ENCODE data around the gene SETBP1. TPM values are rescaled to one million over a fixed set of nuclear protein-coding genes. Genes with fewer than 3 reads are reported as not detected.

Gene SETBP1
- total RNA-seq, 1 experiment from 2014 or later = 9.6 TPM

GRCh38 chr18:45110577-45111501 lies 430.2 kb downstream of the SETBP1 start (continued):
- TF ChIP-seq, protein P1, sequence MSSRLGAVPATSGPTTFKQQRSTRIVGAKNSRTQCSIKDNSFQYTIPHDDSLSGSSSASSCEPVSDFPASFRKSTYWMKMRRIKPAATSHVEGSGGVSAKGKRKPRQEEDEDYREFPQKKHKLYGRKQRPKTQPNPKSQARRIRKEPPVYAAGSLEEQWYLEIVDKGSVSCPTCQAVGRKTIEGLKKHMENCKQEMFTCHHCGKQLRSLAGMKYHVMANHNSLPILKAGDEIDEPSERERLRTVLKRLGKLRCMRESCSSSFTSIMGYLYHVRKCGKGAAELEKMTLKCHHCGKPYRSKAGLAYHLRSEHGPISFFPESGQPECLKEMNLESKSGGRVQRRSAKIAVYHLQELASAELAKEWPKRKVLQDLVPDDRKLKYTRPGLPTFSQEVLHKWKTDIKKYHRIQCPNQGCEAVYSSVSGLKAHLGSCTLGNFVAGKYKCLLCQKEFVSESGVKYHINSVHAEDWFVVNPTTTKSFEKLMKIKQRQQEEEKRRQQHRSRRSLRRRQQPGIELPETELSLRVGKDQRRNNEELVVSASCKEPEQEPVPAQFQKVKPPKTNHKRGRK (CRISPR knock-in tag; IDR thresholded peaks at IDR 0.05; ENCODE audit: borderline replicate concordance) = no peak
- TF ChIP-seq NR1H2 (CRISPR knock-in tag; IDR thresholded peaks at IDR 0.05) (no peak), ZNF232 (CRISPR knock-in tag; IDR thresholded peaks at IDR 0.05) (no peak)

DNA sequence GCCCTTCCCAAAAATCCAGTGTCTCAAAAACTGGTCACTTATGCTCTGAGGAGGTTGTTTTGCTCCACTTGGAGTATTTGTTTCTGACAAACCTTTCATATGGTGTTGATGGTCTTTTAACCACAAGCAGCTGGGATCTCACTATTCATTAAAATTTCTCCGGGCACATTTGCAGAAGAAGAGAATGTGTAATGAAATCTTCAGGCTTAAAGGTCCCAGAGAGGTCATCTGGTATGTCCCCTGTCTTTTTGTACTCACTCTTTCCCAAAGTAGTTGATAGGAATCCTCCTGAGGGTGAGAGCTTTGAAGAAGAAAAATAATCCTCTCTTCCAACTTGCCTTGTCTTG lies 430.8 kb downstream of the SETBP1 start:
- ChIA-PET POLR2A (no interaction called here), CTCF (no interaction called here)
- TF ChIP-seq ATF3 (CRISPR knock-in tag; conservative IDR thresholded peaks at IDR 0.05) (no peak), NR3C1 (CRISPR knock-in tag; conservative IDR thresholded peaks at IDR 0.05; ENCODE audit: low read depth) (no peak), CDX4 (CRISPR knock-in tag; IDR thresholded peaks at IDR 0.05; ENCODE audit: borderline replicate concordance) (no peak), NR1H2 (CRISPR knock-in tag; IDR thresholded peaks at IDR 0.05) (no peak), ZNF396 (CRISPR knock-in tag; IDR thresholded peaks at IDR 0.05; ENCODE audit: borderline replicate concordance) (no peak), ESRRA (CRISPR knock-in tag; IDR thresholded peaks at IDR 0.05; ENCODE audit: borderline replicate concordance) (no peak), PRRX2 (CRISPR knock-in tag; IDR thresholded peaks at IDR 0.05) (no peak), EMX1 (CRISPR knock-in tag; IDR thresholded peaks at IDR 0.05) (no peak), ZNF317 (CRISPR knock-in tag; IDR thresholded peaks at IDR 0.05; ENCODE audit: borderline replicate concordance, low read depth) (no peak)
- TF ChIP-seq, protein P2, sequence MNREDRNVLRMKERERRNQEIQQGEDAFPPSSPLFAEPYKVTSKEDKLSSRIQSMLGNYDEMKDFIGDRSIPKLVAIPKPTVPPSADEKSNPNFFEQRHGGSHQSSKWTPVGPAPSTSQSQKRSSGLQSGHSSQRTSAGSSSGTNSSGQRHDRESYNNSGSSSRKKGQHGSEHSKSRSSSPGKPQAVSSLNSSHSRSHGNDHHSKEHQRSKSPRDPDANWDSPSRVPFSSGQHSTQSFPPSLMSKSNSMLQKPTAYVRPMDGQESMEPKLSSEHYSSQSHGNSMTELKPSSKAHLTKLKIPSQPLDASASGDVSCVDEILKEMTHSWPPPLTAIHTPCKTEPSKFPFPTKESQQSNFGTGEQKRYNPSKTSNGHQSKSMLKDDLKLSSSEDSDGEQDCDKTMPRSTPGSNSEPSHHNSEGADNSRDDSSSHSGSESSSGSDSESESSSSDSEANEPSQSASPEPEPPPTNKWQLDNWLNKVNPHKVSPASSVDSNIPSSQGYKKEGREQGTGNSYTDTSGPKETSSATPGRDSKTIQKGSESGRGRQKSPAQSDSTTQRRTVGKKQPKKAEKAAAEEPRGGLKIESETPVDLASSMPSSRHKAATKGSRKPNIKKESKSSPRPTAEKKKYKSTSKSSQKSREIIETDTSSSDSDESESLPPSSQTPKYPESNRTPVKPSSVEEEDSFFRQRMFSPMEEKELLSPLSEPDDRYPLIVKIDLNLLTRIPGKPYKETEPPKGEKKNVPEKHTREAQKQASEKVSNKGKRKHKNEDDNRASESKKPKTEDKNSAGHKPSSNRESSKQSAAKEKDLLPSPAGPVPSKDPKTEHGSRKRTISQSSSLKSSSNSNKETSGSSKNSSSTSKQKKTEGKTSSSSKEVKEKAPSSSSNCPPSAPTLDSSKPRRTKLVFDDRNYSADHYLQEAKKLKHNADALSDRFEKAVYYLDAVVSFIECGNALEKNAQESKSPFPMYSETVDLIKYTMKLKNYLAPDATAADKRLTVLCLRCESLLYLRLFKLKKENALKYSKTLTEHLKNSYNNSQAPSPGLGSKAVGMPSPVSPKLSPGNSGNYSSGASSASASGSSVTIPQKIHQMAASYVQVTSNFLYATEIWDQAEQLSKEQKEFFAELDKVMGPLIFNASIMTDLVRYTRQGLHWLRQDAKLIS (CRISPR knock-in tag; IDR thresholded peaks at IDR 0.05; ENCODE audit: borderline replicate concordance) = no peak
- TF ChIP-seq, protein P3, sequence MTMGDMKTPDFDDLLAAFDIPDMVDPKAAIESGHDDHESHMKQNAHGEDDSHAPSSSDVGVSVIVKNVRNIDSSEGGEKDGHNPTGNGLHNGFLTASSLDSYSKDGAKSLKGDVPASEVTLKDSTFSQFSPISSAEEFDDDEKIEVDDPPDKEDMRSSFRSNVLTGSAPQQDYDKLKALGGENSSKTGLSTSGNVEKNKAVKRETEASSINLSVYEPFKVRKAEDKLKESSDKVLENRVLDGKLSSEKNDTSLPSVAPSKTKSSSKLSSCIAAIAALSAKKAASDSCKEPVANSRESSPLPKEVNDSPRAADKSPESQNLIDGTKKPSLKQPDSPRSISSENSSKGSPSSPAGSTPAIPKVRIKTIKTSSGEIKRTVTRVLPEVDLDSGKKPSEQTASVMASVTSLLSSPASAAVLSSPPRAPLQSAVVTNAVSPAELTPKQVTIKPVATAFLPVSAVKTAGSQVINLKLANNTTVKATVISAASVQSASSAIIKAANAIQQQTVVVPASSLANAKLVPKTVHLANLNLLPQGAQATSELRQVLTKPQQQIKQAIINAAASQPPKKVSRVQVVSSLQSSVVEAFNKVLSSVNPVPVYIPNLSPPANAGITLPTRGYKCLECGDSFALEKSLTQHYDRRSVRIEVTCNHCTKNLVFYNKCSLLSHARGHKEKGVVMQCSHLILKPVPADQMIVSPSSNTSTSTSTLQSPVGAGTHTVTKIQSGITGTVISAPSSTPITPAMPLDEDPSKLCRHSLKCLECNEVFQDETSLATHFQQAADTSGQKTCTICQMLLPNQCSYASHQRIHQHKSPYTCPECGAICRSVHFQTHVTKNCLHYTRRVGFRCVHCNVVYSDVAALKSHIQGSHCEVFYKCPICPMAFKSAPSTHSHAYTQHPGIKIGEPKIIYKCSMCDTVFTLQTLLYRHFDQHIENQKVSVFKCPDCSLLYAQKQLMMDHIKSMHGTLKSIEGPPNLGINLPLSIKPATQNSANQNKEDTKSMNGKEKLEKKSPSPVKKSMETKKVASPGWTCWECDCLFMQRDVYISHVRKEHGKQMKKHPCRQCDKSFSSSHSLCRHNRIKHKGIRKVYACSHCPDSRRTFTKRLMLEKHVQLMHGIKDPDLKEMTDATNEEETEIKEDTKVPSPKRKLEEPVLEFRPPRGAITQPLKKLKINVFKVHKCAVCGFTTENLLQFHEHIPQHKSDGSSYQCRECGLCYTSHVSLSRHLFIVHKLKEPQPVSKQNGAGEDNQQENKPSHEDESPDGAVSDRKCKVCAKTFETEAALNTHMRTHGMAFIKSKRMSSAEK (CRISPR knock-in tag; IDR thresholded peaks at IDR 0.05; ENCODE audit: borderline replicate concordance) = no peak
- Mint-ChIP-seq H3K9me3 (no peaks in the 10 kb centered on the region), H3K36me3 (no peaks in the 10 kb centered on the region), H3K4me3 (no peak overlapping the region), H3K4me1 (no peaks in the 10 kb centered on the region), H3K27me3 (ENCODE audit: low read depth) (no peaks in the 10 kb centered on the region), H3K27ac (no peak overlapping the region)
- ATAC-seq (no peak), DNase-seq (ENCODE audit: low spot score) (no peak)
